OCI-LY7 (cell line): ENCODE measurements around the gene IRAK3. TPM values are rescaled to one million over a fixed set of nuclear protein-coding genes. Genes with fewer than 3 reads are reported as not detected.
A peak's percentile ranks its signal among the peaks of the same experiment; 100 is the strongest.

Experiments
- BruUV-seq: library from RNA; stranded (reverse); fragments of 400-500 nt; replicated peaks from 2 replicates; lab custom pipeline; 2021; lab: Mats Ljungman, UMichigan
- CTCF ChIA-PET: fragments of 300-600 bp; sonication (Branson Sonifier 250); formaldehyde crosslinking; loops from one replicate; lab custom pipeline; 2022; ENCODE audit warnings: antibody characterized with exemption; ENCODE audit not compliant: unreplicated experiment; lab: Charles Lee
- POLR2A ChIA-PET: fragments of 300-600 bp; sonication (Branson Sonifier 250); formaldehyde crosslinking; loops from one replicate; lab custom pipeline; 2022; ENCODE audit warnings: antibody characterized with exemption; lab: Charles Lee
- DNase-seq: peaks from one replicate; pipeline ENCODE4 v3.0.0-alpha.2; 2015; ENCODE audit warnings: low spot score
- H2AFZ ChIP-seq: fragments of 200-600 bp; sonication (generic), shearing (Covaris generic); 2 replicates; pipeline ENCODE4 v1.6.1; 2014; ENCODE audit warnings: mild to moderate bottlenecking, antibody characterized with exemption, low read length, moderate library complexity
- H3K27ac ChIP-seq: fragments of 200-600 bp; sonication (generic); 2 replicates; pipeline ENCODE4 v1.5.1; 2014; ENCODE audit warnings: mixed run types, low read depth, mild to moderate bottlenecking, moderate library complexity, low read length, inconsistent platforms; ENCODE audit not compliant: poor library complexity, severe bottlenecking
- H3K36me3 ChIP-seq: fragments of 200-600 bp; sonication (generic); 2 replicates; pipeline ENCODE4 v1.6.1; 2014; ENCODE audit warnings: mild to moderate bottlenecking, antibody characterized with exemption, low read length, moderate library complexity, mixed read lengths; ENCODE audit not compliant: insufficient read depth
- H3K4me1 ChIP-seq: fragments of 200-600 bp; sonication (generic); 2 replicates; pipeline ENCODE4 v1.5.1; 2014; ENCODE audit warnings: mild to moderate bottlenecking, low read length; ENCODE audit not compliant: insufficient read depth, poor library complexity, severe bottlenecking
- H3K4me2 ChIP-seq: fragments of 200-600 bp; sonication (generic); 2 replicates; pipeline ENCODE4 v1.6.1; 2014; ENCODE audit warnings: mild to moderate bottlenecking, low read length
- H3K4me3 ChIP-seq: fragments of 200-600 bp; sonication (generic); 2 replicates; pipeline ENCODE4 v1.5.1; 2014; ENCODE audit warnings: mild to moderate bottlenecking, low read depth, low read length; ENCODE audit not compliant: poor library complexity, severe bottlenecking
- H3K79me2 ChIP-seq: fragments of 200-600 bp; sonication (generic); 2 replicates; pipeline ENCODE4 v1.6.1; 2016; ENCODE audit warnings: low read depth, mild to moderate bottlenecking, low read length, moderate library complexity, mixed read lengths; ENCODE audit not compliant: insufficient read depth
- H3K9me2 ChIP-seq: fragments of 200-600 bp; sonication (generic); 2 replicates; pipeline ENCODE4 v1.6.1; 2016; ENCODE audit warnings: mild to moderate bottlenecking, low read length, mixed read lengths; ENCODE audit not compliant: insufficient read depth
- H3K9me3 ChIP-seq: fragments of 200-600 bp; sonication (generic); 2 replicates; pipeline ENCODE4 v1.6.1; 2014; ENCODE audit warnings: mild to moderate bottlenecking, mixed run types, low read length, mixed read lengths
- H4K20me1 ChIP-seq: fragments of 200-600 bp; sonication (generic); 2 replicates; pipeline ENCODE4 v1.6.1; 2014; ENCODE audit warnings: mild to moderate bottlenecking, antibody characterized with exemption, low read length, moderate library complexity, mixed read lengths; ENCODE audit not compliant: insufficient read depth
- CTCF ChIP-seq: fragments of 200-600 bp; sonication (generic); conservative IDR thresholded peaks from 2 replicates; pipeline ENCODE4 v1.5.1; 2014; ENCODE audit warnings: mild to moderate bottlenecking, antibody characterized with exemption, low read length, moderate library complexity, mixed read lengths
- EZH2phosphoT487 ChIP-seq: fragments of 200-600 bp; sonication (generic); IDR thresholded peaks from 2 replicates; pipeline ENCODE4 v1.6.1; 2018; ENCODE audit warnings: low read depth, borderline replicate concordance, mild to moderate bottlenecking, mixed run types, antibody characterized with exemption, low read length, moderate library complexity, mixed read lengths
- intact Hi-C: fragments of 100-400 bp; cut with micrococcal nuclease; formaldehyde crosslinking; loops from one replicate; pipeline ENCODE4 v1.10.0; 2022; ENCODE audit not compliant: unreplicated experiment
- total RNA-seq, 2 experiments: library from RNA; depleted of rRNA in 1 of 2; stranded (reverse); fragments of >200 nt in 1 of 2; shearing (Covaris generic) in 1 of 2; gene quantifications; 2 replicates each; pipeline ENCODE4 v1.2.3, GENCODE V29; 2014 to 2022

The IRAK3 gene
- total RNA-seq, 2 experiments from 2014 or later = 0.08 TPM; not detected in 1

- Histone ChIP-seq H3K4me1 (peaks cover 23% of the 10 kb centered on the region), H3K9me2 (no peaks in the 10 kb centered on the region), H3K79me2 (no peaks in the 10 kb centered on the region), H2AFZ (no peak overlapping the region), H3K4me2 (no peak overlapping the region), H3K4me3 (no peak overlapping the region), H3K27ac (no peak overlapping the region), H4K20me1 (no peaks in the 10 kb centered on the region), H3K9me3 (no peaks in the 10 kb centered on the region), H3K36me3 (no peaks in the 10 kb centered on the region)
- ChIA-PET POLR2A (interaction anchor here (0.6 kb wide), 2 partner anchors 22 to 1577 kb away, joined by 3 read pairs; no protein-coding TSS in a partner anchor), CTCF (no interaction called here)
- TF ChIP-seq EZH2phosphoT487 (no peak), CTCF (no peak)
- intact Hi-C loops = no loop called here
- BruUV-seq = no TSS peak
- no peak for DNase-seq
Observed at GRCh38 chr12:66189889-66190288, 875 bp downstream of the IRAK3 start.

GRCh38 chr12:66190519-66191370 lies 1.7 kb downstream of the IRAK3 start:
- DNase-seq = no peak
- no peak overlapping the region for H3K4me2 ChIP-seq
- H3K9me3 ChIP-seq = no peaks in the 10 kb centered on the region
- ChIA-PET POLR2A (interaction anchor here (0.6 to 1.4 kb wide), 5 partner anchors 22 to 111 kb away, joined by 3 to 4 read pairs (median 4); partner anchors contain the start of gene HELB), CTCF (no interaction called here)
- H3K4me3 ChIP-seq = no peak overlapping the region
- peak overlapping the region; percentile 1; the same call in 1 of the 2 replicates for H2AFZ ChIP-seq
- H4K20me1 ChIP-seq = no peaks in the 10 kb centered on the region
- no peaks in the 10 kb centered on the region for H3K36me3 ChIP-seq
- no peaks in the 10 kb centered on the region for H3K79me2 ChIP-seq
- no peak overlapping the region for H3K27ac ChIP-seq
- BruUV-seq = no TSS peak
- intact Hi-C loops = no loop called here
- no peaks in the 10 kb centered on the region for H3K9me2 ChIP-seq
- peaks cover 29% of the 10 kb centered on the region for H3K4me1 ChIP-seq
- TF ChIP-seq EZH2phosphoT487 (no peak), CTCF (no peak)
